ENCODE results near the gene DGKZ.

- TF ChIP-seq CTCF (IDR thresholded peaks at IDR 0.05) (no peak), POLR2A (IDR thresholded peaks at IDR 0.05) (no peak)
These were observed 1.3 kb upstream of the DGKZ start for GRCh38 chr11:46345881-46346484.
